GM12872 (cell line): ENCODE results near the gene SUB1.

Source experiments
- CTCF ChIP-seq: IDR thresholded peaks from 3 replicates; pipeline ENCODE4 v1.5.1; 2011; ENCODE audit warnings: low read depth, mild to moderate bottlenecking, low read length, moderate library complexity; ENCODE audit not compliant: insufficient read depth

SUB1 gene

GRCh38 chr5:32578363-32578762 lies 7.0 kb upstream of the SUB1 start:
- no peak for TF ChIP-seq CTCF

GRCh38 chr5:32578764-32579163 lies 6.6 kb upstream of the SUB1 start:
- no peak for TF ChIP-seq CTCF

- no peak for TF ChIP-seq CTCF
Measured at GRCh38 chr5:32581010-32581785, 4.2 kb upstream of the SUB1 start.

- no peak for TF ChIP-seq CTCF
Measured at GRCh38 chr5:32583582-32584232, 1.6 kb upstream of the SUB1 start.

- TF ChIP-seq CTCF: no peak
Measured at GRCh38 chr5:32584646-32585045, 711 bp upstream of the SUB1 start.

- no peak for TF ChIP-seq CTCF
Measured at GRCh38 chr5:32585122-32585445, 273 bp upstream of the SUB1 start.

GRCh38 chr5:32586276-32586599 lies 881 bp downstream of the SUB1 start:
- no peak for TF ChIP-seq CTCF
